AG08396 (cell line): Measurements from ENCODE around the gene TPRKB.
"Not testable (repeated sequence)": the region's sequence is repeated elsewhere in the genome, so short reads cannot be mapped to it uniquely, and the experiment has no call there.

Experiments used
- DNase-seq: peaks from one replicate; pipeline ENCODE4 v3.0.0; 2012; ENCODE audit warnings: low spot score, mixed read lengths

The TPRKB gene

GRCh38 chr2:73736855-73737779, at the start of gene TPRKB:
Gene TPRKB (minus strand): TSS chr2:73737345. CDS start chr2:73734569, 2,776 bp downstream.
- peak; percentile 98 for DNase-seq

GRCh38 chr2:73783883-73784282, 46.7 kb upstream of the TPRKB start, which contains the start of gene C2orf78:
Gene C2orf78 (plus strand): TSS chr2:73784183. CDS start chr2:73784310, 127 bp downstream.
- not testable (repeated sequence) for DNase-seq

GRCh38 chr2:73783402-73783801, 46.3 kb upstream of the TPRKB start:
- DNase-seq, result not testable (repeated sequence)

GRCh38 chr2:73780237-73780582, 43.1 kb upstream of the TPRKB start:
- DNase-seq, result no peak

- DNase-seq, result peak; percentile 95
These were observed 42.5 kb upstream of the TPRKB start, which contains the start of gene DUSP11 for GRCh38 chr2:73779467-73780236. Gene DUSP11 (minus strand): TSS chr2:73780103. CDS start chr2:73779974, 129 bp downstream.

- not testable (repeated sequence) for DNase-seq
These were observed 41.8 kb upstream of the TPRKB start for GRCh38 chr2:73778867-73779466.

- peak; percentile 7 for DNase-seq
These were observed 39.8 kb upstream of the TPRKB start for GRCh38 chr2:73776869-73777519.

GRCh38 chr2:73776381-73776780, 39.2 kb upstream of the TPRKB start:
- no peak for DNase-seq

- DNase-seq, result no peak
These were observed 35.7 kb upstream of the TPRKB start for GRCh38 chr2:73772819-73773218.

GRCh38 chr2:73770725-73771124, 33.6 kb upstream of the TPRKB start:
- DNase-seq, result no peak

- DNase-seq, result no peak
These were observed 29.8 kb upstream of the TPRKB start for GRCh38 chr2:73766994-73767393.

GRCh38 chr2:73766349-73766748, 29.2 kb upstream of the TPRKB start:
- DNase-seq, result no peak

GRCh38 chr2:73764945-73765344, 27.8 kb upstream of the TPRKB start:
- no peak for DNase-seq

GRCh38 chr2:73762571-73762970, 25.4 kb upstream of the TPRKB start:
- DNase-seq, result no peak

- no peak for DNase-seq
These were observed 22.8 kb upstream of the TPRKB start for GRCh38 chr2:73759904-73760303.

GRCh38 chr2:73759285-73759764, 22.2 kb upstream of the TPRKB start:
- DNase-seq, result peak; percentile 22

- DNase-seq, result not testable (repeated sequence)
These were observed 17.2 kb upstream of the TPRKB start for GRCh38 chr2:73754332-73754731.

GRCh38 chr2:73749314-73749713, 12.2 kb upstream of the TPRKB start:
- no peak for DNase-seq

- no peak for DNase-seq
These were observed 9.7 kb upstream of the TPRKB start for GRCh38 chr2:73746877-73747208.

GRCh38 chr2:73746015-73746876, 9.1 kb upstream of the TPRKB start:
- no peak for DNase-seq

- no peak for DNase-seq
These were observed 3.6 kb upstream of the TPRKB start for GRCh38 chr2:73740767-73741166.
